Osteocyte (in vitro differentiated cells): ENCODE measurements around the gene POFUT2. TPM values are rescaled to one million over a fixed set of nuclear protein-coding genes. Genes with fewer than 3 reads are reported as not detected.

Experiments used
- DNase-seq: peaks from one replicate; pipeline ENCODE4 v3.0.0; 2021; ENCODE audit warnings: mixed read lengths; ENCODE audit not compliant: unreplicated experiment; ENCODE audit errors: extremely low spot score
- H3K27ac Mint-ChIP-seq: one replicate; pipeline ENCODE4 v1.8.0; 2021; ENCODE audit warnings: mild to moderate bottlenecking, mixed read lengths; ENCODE audit not compliant: unreplicated experiment
- H3K27me3 Mint-ChIP-seq: one replicate; pipeline ENCODE4 v1.8.0; 2021; ENCODE audit warnings: mixed read lengths; ENCODE audit not compliant: unreplicated experiment
- H3K36me3 Mint-ChIP-seq: one replicate; pipeline ENCODE4 v1.8.0; 2021; ENCODE audit warnings: mixed read lengths; ENCODE audit not compliant: unreplicated experiment
- H3K4me1 Mint-ChIP-seq: one replicate; pipeline ENCODE4 v1.8.0; 2021; ENCODE audit warnings: mixed read lengths; ENCODE audit not compliant: unreplicated experiment
- H3K4me3 Mint-ChIP-seq: one replicate; pipeline ENCODE4 v1.8.0; 2021; ENCODE audit warnings: mild to moderate bottlenecking, moderate library complexity, mixed read lengths; ENCODE audit not compliant: unreplicated experiment
- H3K9me3 Mint-ChIP-seq: one replicate; pipeline ENCODE4 v1.8.0; 2021; ENCODE audit warnings: mixed read lengths; ENCODE audit not compliant: unreplicated experiment
- CTCF ChIP-seq: fragments of 200-600 bp; sonication (generic); IDR thresholded peaks from 2 replicates; pipeline ENCODE4 v1.5.0; 2021; ENCODE audit warnings: antibody characterized with exemption, mild to moderate bottlenecking, moderate library complexity
- total RNA-seq: library from RNA; stranded (reverse); gene quantifications from 2 replicates; pipeline ENCODE4 v1.2.1, GENCODE V29; 2021

Gene POFUT2
- total RNA-seq, 1 donor from 2014 or later = 62.7 TPM

GRCh38 chr21:45253180-45253579 is 34.5 kb downstream of the POFUT2 start:
- no peak for DNase-seq
- Mint-ChIP-seq H3K9me3 (peaks cover 6% of the 10 kb centered on the region), H3K4me1 (peaks cover 16% of the 10 kb centered on the region), H3K27ac (no peak overlapping the region), H3K36me3 (no peaks in the 10 kb centered on the region), H3K27me3 (peaks cover 2% of the 10 kb centered on the region), H3K4me3 (no peak overlapping the region)
- no peak for TF ChIP-seq CTCF

- Mint-ChIP-seq H3K27me3 (peaks cover 9% of the 10 kb centered on the region), H3K27ac (no peak overlapping the region), H3K9me3 (peaks cover 6% of the 10 kb centered on the region), H3K36me3 (no peaks in the 10 kb centered on the region), H3K4me3 (no peak overlapping the region), H3K4me1 (peaks cover 16% of the 10 kb centered on the region)
- TF ChIP-seq CTCF = no peak
- DNase-seq = no peak
Measured at GRCh38 chr21:45252448-45252925, 35.2 kb downstream of the POFUT2 start.

GRCh38 chr21:45251635-45252447 is 35.9 kb downstream of the POFUT2 start:
- peaks cover 11% of the 10 kb centered on the region for H3K27me3 Mint-ChIP-seq
- peaks cover 16% of the 10 kb centered on the region for H3K4me1 Mint-ChIP-seq
- no peak overlapping the region for H3K27ac Mint-ChIP-seq
- H3K9me3 Mint-ChIP-seq = peaks cover 6% of the 10 kb centered on the region
- H3K36me3 Mint-ChIP-seq = no peaks in the 10 kb centered on the region
- no peak overlapping the region for H3K4me3 Mint-ChIP-seq
- no peak for DNase-seq
- no peak for TF ChIP-seq CTCF

DNA sequence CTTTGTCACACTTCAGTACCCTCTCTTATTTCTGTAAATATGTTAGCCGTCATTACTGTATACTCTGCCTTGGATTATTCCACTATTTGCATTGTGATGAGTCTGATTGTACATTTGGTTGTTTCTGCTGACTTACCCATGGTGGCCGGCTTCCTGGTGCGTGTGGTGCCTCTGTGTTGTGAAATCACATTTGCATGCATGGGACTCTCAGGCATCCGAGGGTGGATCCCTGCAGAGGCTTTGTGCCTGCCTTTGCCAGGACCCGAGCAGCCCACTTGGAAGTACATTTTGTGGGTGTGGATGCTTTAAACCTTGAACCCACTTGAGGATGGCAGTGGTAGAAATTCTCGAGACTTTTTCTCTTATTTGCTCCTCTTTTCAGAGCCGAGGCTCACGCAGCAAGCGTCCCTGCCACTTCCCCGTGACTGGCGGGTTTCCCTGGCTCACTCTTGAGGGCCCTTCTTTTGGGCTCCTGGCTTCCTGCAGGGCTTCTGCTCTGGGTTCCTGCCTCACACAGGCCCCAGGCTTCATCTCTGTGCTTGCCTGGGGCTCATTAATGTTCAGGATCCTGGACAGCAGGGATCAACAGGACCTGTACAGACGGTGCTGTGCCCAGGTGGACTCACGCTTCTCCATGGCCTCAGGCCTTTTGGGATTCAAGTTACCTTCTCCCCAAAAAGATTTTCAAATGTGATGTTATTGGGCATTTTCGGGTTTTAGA is 36.6 kb downstream of the POFUT2 start:
- Mint-ChIP-seq H3K27ac (no peak overlapping the region), H3K4me1 (peaks cover 16% of the 10 kb centered on the region), H3K36me3 (no peaks in the 10 kb centered on the region), H3K27me3 (peaks cover 11% of the 10 kb centered on the region), H3K9me3 (peaks cover 6% of the 10 kb centered on the region), H3K4me3 (no peak overlapping the region)
- DNase-seq = no peak
- no peak for TF ChIP-seq CTCF

DNA sequence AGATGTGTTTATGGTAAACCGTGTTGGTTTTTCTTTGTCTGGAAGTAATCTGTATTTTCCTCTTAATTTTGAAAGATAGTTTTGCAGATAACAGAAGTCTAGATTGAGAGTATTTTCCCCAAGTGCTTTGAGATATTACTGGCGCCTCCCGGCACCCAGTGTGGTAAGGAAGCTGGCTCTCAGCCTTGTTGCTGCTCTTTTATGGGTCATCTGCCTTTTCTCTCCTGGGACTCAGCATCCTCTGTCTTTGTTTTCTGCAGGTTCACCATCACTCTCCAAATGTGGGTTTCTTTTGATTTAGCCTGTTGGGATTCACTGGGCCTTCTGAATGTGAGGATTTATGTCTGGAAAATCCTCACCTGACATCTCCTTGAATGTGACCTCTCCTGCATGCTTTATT is 37.4 kb downstream of the POFUT2 start:
- Mint-ChIP-seq H3K36me3 (no peaks in the 10 kb centered on the region), H3K9me3 (peaks cover 6% of the 10 kb centered on the region)
- no peak for DNase-seq

More for the DNA sequence above, 37.4 kb downstream of the POFUT2 start:
- Mint-ChIP-seq H3K27ac (no peak overlapping the region), H3K4me3 (no peak overlapping the region), H3K27me3 (peaks cover 11% of the 10 kb centered on the region), H3K4me1 (peaks cover 16% of the 10 kb centered on the region)
- no peak for TF ChIP-seq CTCF
